HepG2 (cell line): ENCODE results near the gene POLA2. TPM values are rescaled to one million over a fixed set of nuclear protein-coding genes. Genes with fewer than 3 reads are reported as not detected.

ENCODE experiments used
- ATRX ChIP-seq: sonication (generic); formaldehyde crosslinking; IDR thresholded peaks from 2 replicates; pipeline ENCODE4 v1.4.0; 2020; ENCODE audit warnings: missing genetic modification reagents, borderline replicate concordance
- BCL6 ChIP-seq: IDR thresholded peaks from 2 replicates; pipeline ENCODE4 v1.6.1; 2016; ENCODE audit warnings: missing genetic modification reagents, missing compliant biosample characterization
- DNMT1 ChIP-seq: sonication (generic); formaldehyde crosslinking; IDR thresholded peaks from 2 replicates; pipeline ENCODE4 v1.5.1; 2020; ENCODE audit warnings: mild to moderate bottlenecking, missing genetic modification reagents
- KLF9 ChIP-seq: IDR thresholded peaks from 2 replicates; pipeline ENCODE4 v1.6.1; 2016; ENCODE audit warnings: low read depth
- KMT2A ChIP-seq: sonication (generic); formaldehyde crosslinking; IDR thresholded peaks from 2 replicates; pipeline ENCODE4 v1.4.0; 2020; ENCODE audit warnings: missing genetic modification reagents
- SPEN ChIP-seq: sonication (generic); formaldehyde crosslinking; IDR thresholded peaks from 2 replicates; pipeline ENCODE4 v1.5.1; 2020; ENCODE audit warnings: low read depth, mild to moderate bottlenecking, missing genetic modification reagents
- TBL1XR1 ChIP-seq: fragments of 150-350 bp; IDR thresholded peaks from 2 replicates; pipeline ENCODE4 v1.6.1; 2014; ENCODE audit warnings: borderline replicate concordance, low read length; ENCODE audit not compliant: partially characterized antibody
- TCF7 ChIP-seq: sonication (generic); IDR thresholded peaks from 2 replicates; pipeline ENCODE4 v1.6.1; 2016; ENCODE audit warnings: antibody characterized with exemption, low read depth
- TMF1 ChIP-seq: sonication (generic); formaldehyde crosslinking; IDR thresholded peaks from 2 replicates; pipeline ENCODE4 v1.8.1; 2022; ENCODE audit warnings: low read depth, missing genetic modification reagents
- ZNF230 ChIP-seq: sonication (generic); formaldehyde crosslinking; IDR thresholded peaks from 2 replicates; pipeline ENCODE4 v1.4.0; 2020; ENCODE audit warnings: mild to moderate bottlenecking, missing genetic modification reagents
- ZNF24 ChIP-seq: fragments of 450-650 bp; IDR thresholded peaks from 2 replicates; pipeline ENCODE4 v1.6.1; 2017; ENCODE audit warnings: antibody characterized with exemption, mild to moderate bottlenecking
- ZNF337 ChIP-seq: sonication (generic); formaldehyde crosslinking; IDR thresholded peaks from 2 replicates; pipeline ENCODE4 v1.5.1; 2020; ENCODE audit warnings: missing genetic modification reagents, low read depth, mild to moderate bottlenecking, borderline replicate concordance
- ZNF563 ChIP-seq: sonication (generic); formaldehyde crosslinking; IDR thresholded peaks from 2 replicates; pipeline ENCODE4 v1.8.0; 2022; ENCODE audit warnings: mild to moderate bottlenecking, moderate library complexity, missing genetic modification reagents
- ZNF614 ChIP-seq: IDR thresholded peaks from 2 replicates; pipeline ENCODE4 v1.6.1; 2018; ENCODE audit warnings: missing biosample characterization, missing genetic modification reagents, inconsistent platforms, borderline replicate concordance
- ZNF746 ChIP-seq: sonication (generic); formaldehyde crosslinking; IDR thresholded peaks from 2 replicates; pipeline ENCODE4 v1.8.0; 2022; ENCODE audit warnings: mild to moderate bottlenecking, missing genetic modification reagents
- ZNF768 ChIP-seq: sonication (generic); formaldehyde crosslinking; IDR thresholded peaks from 2 replicates; pipeline ENCODE4 v1.4.0; 2020; ENCODE audit warnings: missing genetic modification reagents
- polyA plus RNA-seq, 8 experiments: library from polyadenylated mRNA; depleted of rRNA in 3 of 8; stranded (reverse) in 7 of 8; unstranded in 1 of 8; fragments of >200 nt; fragmentation: Illumina TruSeq in 4 of 8; extraction: Trizol in 4 of 8; gene quantifications; 2 replicates each; pipeline versions ENCODE4 v1.2.1 to v1.2.3, GENCODE V29; 2011 to 2016; ENCODE audit warnings: low read depth in 4 of 8, missing spikeins in 1 of 8, mixed read lengths in 1 of 8; ENCODE audit not compliant: insufficient read depth in 1 of 8
- total RNA-seq, 5 experiments: library from RNA; depleted of rRNA; stranded (reverse); fragments of >200 nt; fragmentation: Illumina TruSeq; extraction: Trizol; gene quantifications; 2 replicates each; pipeline ENCODE4 v1.2.3, GENCODE V29; 2016; ENCODE audit warnings: low read depth in 1 of 5
- TF ChIP-seq, protein P1 (sequence below): sonication (generic); formaldehyde crosslinking; IDR thresholded peaks from 2 replicates; pipeline ENCODE4 v1.8.0; 2022; ENCODE audit warnings: mild to moderate bottlenecking, missing genetic modification reagents; ENCODE audit not compliant: insufficient replicate concordance
- TF ChIP-seq, protein P2 (sequence below): sonication (generic); formaldehyde crosslinking; IDR thresholded peaks from 2 replicates; pipeline ENCODE4 v1.5.0; 2020; ENCODE audit warnings: missing genetic modification reagents
- TF ChIP-seq, protein P3 (sequence below): sonication (generic); formaldehyde crosslinking; IDR thresholded peaks from 2 replicates; pipeline ENCODE4 v1.4.0; 2020; ENCODE audit warnings: missing genetic modification reagents, borderline replicate concordance
- TF ChIP-seq, protein P4 (sequence below): sonication (generic); formaldehyde crosslinking; IDR thresholded peaks from 2 replicates; pipeline ENCODE4 v1.8.0; 2022; ENCODE audit warnings: mild to moderate bottlenecking, missing genetic modification reagents, moderate library complexity

The POLA2 gene
- total and polyA plus RNA-seq, 2 of the 13 experiments (the other 11 are each of a cell fraction or from before 2014, with no cell fraction given), result 9.7 to 15.6 TPM

DNA sequence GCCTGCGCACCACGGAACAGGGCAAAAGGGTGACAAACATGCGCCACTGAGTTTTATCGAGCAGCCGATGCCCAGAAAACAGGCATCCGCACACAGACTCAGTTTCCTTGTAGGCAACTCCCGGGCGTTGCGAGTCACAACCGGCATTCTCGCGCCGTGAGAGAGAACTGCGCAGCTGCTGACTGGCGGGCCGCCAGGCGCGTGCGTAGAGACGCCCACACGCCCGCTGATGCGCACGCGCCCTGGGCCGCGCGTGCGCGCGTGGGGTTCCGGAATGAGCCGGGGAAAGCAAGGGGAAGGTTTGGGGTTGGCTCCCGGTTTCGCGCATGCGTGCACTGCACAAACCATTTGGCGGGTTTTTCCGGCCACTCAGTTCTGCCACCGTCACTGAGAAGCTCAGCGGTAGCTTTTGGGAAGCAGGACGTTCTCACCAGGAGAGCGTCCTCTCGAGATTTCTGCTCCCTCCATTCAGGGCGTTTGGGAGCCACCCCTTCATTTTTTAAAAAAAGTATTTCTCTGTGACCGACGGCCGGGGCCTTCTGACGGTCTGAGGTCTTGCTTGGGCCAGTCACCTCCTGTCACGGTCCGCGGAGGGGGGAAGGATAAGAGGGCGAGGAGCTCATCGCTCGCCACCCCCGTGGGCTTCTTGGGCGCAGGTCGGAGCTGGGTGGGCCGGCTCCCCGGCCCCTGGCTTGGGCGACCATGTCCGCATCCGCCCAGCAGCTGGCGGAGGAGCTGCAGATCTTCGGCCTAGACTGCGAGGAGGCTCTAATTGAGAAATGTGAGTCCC is at the start of gene POLA2 (continued):
- TF ChIP-seq TMF1 (CRISPR knock-in tag) (0 out of 2 replicates have a peak, but pooled peaks have one; percentile 49), ZNF746 (CRISPR knock-in tag) (no peak), DNMT1 (CRISPR knock-in tag) (no peak), ZNF230 (CRISPR knock-in tag) (0 out of 2 replicates have a peak, but pooled peaks have one; percentile 81), ZNF337 (CRISPR knock-in tag) (no peak), TCF7 (no peak), ZNF563 (CRISPR knock-in tag) (no peak; the same call in 1 of the 2 replicates), SPEN (peak; percentile 87), ZNF768 (CRISPR knock-in tag) (no peak), BCL6 (CRISPR knock-in tag) (no peak), ZNF24 (no peak), ATRX (CRISPR knock-in tag) (no peak), KMT2A (peak; percentile 67), TBL1XR1 (no peak), ZNF614 (no peak), KLF9 (no peak; the same call in 1 of the 2 replicates)
- TF ChIP-seq, protein P1, sequence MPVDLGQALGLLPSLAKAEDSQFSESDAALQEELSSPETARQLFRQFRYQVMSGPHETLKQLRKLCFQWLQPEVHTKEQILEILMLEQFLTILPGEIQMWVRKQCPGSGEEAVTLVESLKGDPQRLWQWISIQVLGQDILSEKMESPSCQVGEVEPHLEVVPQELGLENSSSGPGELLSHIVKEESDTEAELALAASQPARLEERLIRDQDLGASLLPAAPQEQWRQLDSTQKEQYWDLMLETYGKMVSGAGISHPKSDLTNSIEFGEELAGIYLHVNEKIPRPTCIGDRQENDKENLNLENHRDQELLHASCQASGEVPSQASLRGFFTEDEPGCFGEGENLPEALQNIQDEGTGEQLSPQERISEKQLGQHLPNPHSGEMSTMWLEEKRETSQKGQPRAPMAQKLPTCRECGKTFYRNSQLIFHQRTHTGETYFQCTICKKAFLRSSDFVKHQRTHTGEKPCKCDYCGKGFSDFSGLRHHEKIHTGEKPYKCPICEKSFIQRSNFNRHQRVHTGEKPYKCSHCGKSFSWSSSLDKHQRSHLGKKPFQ (CRISPR knock-in tag), result no peak
- TF ChIP-seq, protein P2, sequence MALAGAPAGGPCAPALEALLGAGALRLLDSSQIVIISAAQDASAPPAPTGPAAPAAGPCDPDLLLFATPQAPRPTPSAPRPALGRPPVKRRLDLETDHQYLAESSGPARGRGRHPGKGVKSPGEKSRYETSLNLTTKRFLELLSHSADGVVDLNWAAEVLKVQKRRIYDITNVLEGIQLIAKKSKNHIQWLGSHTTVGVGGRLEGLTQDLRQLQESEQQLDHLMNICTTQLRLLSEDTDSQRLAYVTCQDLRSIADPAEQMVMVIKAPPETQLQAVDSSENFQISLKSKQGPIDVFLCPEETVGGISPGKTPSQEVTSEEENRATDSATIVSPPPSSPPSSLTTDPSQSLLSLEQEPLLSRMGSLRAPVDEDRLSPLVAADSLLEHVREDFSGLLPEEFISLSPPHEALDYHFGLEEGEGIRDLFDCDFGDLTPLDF (CRISPR knock-in tag), result peak; percentile 93
- TF ChIP-seq, protein P3, sequence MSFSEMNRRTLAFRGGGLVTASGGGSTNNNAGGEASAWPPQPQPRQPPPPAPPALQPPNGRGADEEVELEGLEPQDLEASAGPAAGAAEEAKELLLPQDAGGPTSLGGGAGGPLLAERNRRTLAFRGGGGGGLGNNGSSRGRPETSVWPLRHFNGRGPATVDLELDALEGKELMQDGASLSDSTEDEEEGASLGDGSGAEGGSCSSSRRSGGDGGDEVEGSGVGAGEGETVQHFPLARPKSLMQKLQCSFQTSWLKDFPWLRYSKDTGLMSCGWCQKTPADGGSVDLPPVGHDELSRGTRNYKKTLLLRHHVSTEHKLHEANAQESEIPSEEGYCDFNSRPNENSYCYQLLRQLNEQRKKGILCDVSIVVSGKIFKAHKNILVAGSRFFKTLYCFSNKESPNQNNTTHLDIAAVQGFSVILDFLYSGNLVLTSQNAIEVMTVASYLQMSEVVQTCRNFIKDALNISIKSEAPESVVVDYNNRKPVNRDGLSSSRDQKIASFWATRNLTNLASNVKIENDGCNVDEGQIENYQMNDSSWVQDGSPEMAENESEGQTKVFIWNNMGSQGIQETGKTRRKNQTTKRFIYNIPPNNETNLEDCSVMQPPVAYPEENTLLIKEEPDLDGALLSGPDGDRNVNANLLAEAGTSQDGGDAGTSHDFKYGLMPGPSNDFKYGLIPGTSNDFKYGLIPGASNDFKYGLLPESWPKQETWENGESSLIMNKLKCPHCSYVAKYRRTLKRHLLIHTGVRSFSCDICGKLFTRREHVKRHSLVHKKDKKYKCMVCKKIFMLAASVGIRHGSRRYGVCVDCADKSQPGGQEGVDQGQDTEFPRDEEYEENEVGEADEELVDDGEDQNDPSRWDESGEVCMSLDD (CRISPR knock-in tag), result no peak
- TF ChIP-seq, protein P4, sequence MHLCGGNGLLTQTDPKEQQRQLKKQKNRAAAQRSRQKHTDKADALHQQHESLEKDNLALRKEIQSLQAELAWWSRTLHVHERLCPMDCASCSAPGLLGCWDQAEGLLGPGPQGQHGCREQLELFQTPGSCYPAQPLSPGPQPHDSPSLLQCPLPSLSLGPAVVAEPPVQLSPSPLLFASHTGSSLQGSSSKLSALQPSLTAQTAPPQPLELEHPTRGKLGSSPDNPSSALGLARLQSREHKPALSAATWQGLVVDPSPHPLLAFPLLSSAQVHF (CRISPR knock-in tag), result no peak
